Activated naive CD8-positive, alpha-beta T cell treated with anti-CD3 and anti-CD28 coated beads, Interleukin-2, amount 10 ng/mL, durations not matched to agents 7 days and 5 days (primary cell): Measurements from ENCODE around the gene ZMYM3. TPM values are rescaled to one million over a fixed set of nuclear protein-coding genes. Genes with fewer than 3 reads are reported as not detected.
A peak's percentile ranks its signal among the peaks of the same experiment; 100 is the strongest.

Source experiments
- ATAC-seq: fragments of 150-1000 bp; cut with Tn5 transposase; one replicate; pipeline ENCODE4 v1.10.0; 2021; ENCODE audit warnings: low read depth, moderate library complexity
- POLR2A ChIA-PET: fragments of 350-600 bp; sonication (Branson Sonifier 250); formaldehyde crosslinking; loops from one replicate; lab custom pipeline; 2021; ENCODE audit warnings: antibody characterized with exemption; lab: Charles Lee
- DNase-seq: peaks from one replicate; pipeline ENCODE4 v3.0.0; 2021
- H3K27ac Mint-ChIP-seq: one replicate; pipeline ENCODE4 v1.8.0; 2022; ENCODE audit warnings: mild to moderate bottlenecking, mixed read lengths
- H3K27me3 Mint-ChIP-seq: one replicate; pipeline ENCODE4 v1.8.0; 2022; ENCODE audit warnings: mild to moderate bottlenecking, moderate library complexity, mixed read lengths
- H3K36me3 Mint-ChIP-seq: one replicate; pipeline ENCODE4 v1.8.0; 2021; ENCODE audit warnings: mild to moderate bottlenecking, mixed read lengths
- H3K4me1 Mint-ChIP-seq: one replicate; pipeline ENCODE4 v1.8.0; 2021; ENCODE audit warnings: mixed read lengths
- H3K4me3 Mint-ChIP-seq: one replicate; pipeline ENCODE4 v1.8.0; 2022; ENCODE audit warnings: mild to moderate bottlenecking, moderate library complexity, mixed read lengths
- H3K9me3 Mint-ChIP-seq: one replicate; pipeline ENCODE4 v1.8.0; 2021; ENCODE audit warnings: mixed read lengths
- total RNA-seq, 2 experiments: library from RNA; stranded (reverse); gene quantifications; one replicate each; pipeline ENCODE4 v1.2.3, GENCODE V29; 2021

Gene ZMYM3
- total RNA-seq, 2 experiments from 2014 or later, result 38.9 to 39.3 TPM

- Mint-ChIP-seq H3K4me1 (peaks cover 7% of the 10 kb centered on the region), H3K4me3 (no peak overlapping the region), H3K9me3 (no peaks in the 10 kb centered on the region), H3K27me3 (peaks cover 6% of the 10 kb centered on the region), H3K36me3 (no peaks in the 10 kb centered on the region), H3K27ac (peak overlapping the region; percentile 30)
- ATAC-seq (no peak), DNase-seq (no peak)
- POLR2A ChIA-PET, result no interaction called here
Observed at GRCh38 chrX:71216485-71216884, 37.5 kb downstream of the ZMYM3 start.

GRCh38 chrX:71215338-71215912 lies 38.5 kb downstream of the ZMYM3 start:
- no peak overlapping the region for H3K27ac Mint-ChIP-seq

GRCh38 chrX:71214604-71215337 lies 39.2 kb downstream of the ZMYM3 start:
- DNase-seq (no peak), ATAC-seq (no peak)
- H3K36me3 Mint-ChIP-seq, result no peaks in the 10 kb centered on the region
- H3K27ac Mint-ChIP-seq, result no peak overlapping the region
- H3K9me3 Mint-ChIP-seq, result no peaks in the 10 kb centered on the region
- peaks cover 6% of the 10 kb centered on the region for H3K27me3 Mint-ChIP-seq
- no peak overlapping the region for H3K4me3 Mint-ChIP-seq
- H3K4me1 Mint-ChIP-seq, result peaks cover 7% of the 10 kb centered on the region
- POLR2A ChIA-PET, result no interaction called here

More at GRCh38 chrX:71215338-71215912, 38.5 kb downstream of the ZMYM3 start:
- peaks cover 7% of the 10 kb centered on the region for H3K4me1 Mint-ChIP-seq
- no peaks in the 10 kb centered on the region for H3K36me3 Mint-ChIP-seq
- POLR2A ChIA-PET, result no interaction called here
- peaks cover 6% of the 10 kb centered on the region for H3K27me3 Mint-ChIP-seq
- H3K9me3 Mint-ChIP-seq, result no peaks in the 10 kb centered on the region
- no peak for ATAC-seq
- no peak for DNase-seq
- no peak overlapping the region for H3K4me3 Mint-ChIP-seq

- DNase-seq, result no peak
- Mint-ChIP-seq H3K9me3 (no peaks in the 10 kb centered on the region), H3K4me1 (peaks cover 7% of the 10 kb centered on the region), H3K27me3 (peaks cover 6% of the 10 kb centered on the region), H3K27ac (no peak overlapping the region), H3K4me3 (no peak overlapping the region), H3K36me3 (no peaks in the 10 kb centered on the region)
- POLR2A ChIA-PET, result no interaction called here
- ATAC-seq, result no peak
Observed at GRCh38 chrX:71214152-71214551, 39.8 kb downstream of the ZMYM3 start.

GRCh38 chrX:71212536-71212935 lies 41.4 kb downstream of the ZMYM3 start:
- no peaks in the 10 kb centered on the region for H3K36me3 Mint-ChIP-seq
- no peak overlapping the region for H3K4me3 Mint-ChIP-seq
- POLR2A ChIA-PET, result interaction anchor here (0.6 kb wide), 1 partner anchor 42 kb away, joined by 3 read pairs; no protein-coding TSS in a partner anchor
- no peak for ATAC-seq
- H3K9me3 Mint-ChIP-seq, result no peaks in the 10 kb centered on the region
- H3K4me1 Mint-ChIP-seq, result peaks cover 7% of the 10 kb centered on the region
- peaks cover 6% of the 10 kb centered on the region for H3K27me3 Mint-ChIP-seq
- H3K27ac Mint-ChIP-seq, result no peak overlapping the region
- DNase-seq, result no peak

- POLR2A ChIA-PET, result no interaction called here
Observed at GRCh38 chrX:71210816-71211215, 43.1 kb downstream of the ZMYM3 start.

GRCh38 chrX:71199252-71200008 lies 54.5 kb downstream of the ZMYM3 start:
- peak overlapping the region; percentile 30 for H3K27ac Mint-ChIP-seq
- peaks cover 11% of the 10 kb centered on the region for H3K36me3 Mint-ChIP-seq
- no peaks in the 10 kb centered on the region for H3K9me3 Mint-ChIP-seq
- POLR2A ChIA-PET, result no interaction called here
- ATAC-seq (no peak), DNase-seq (no peak)
- no peaks in the 10 kb centered on the region for H3K27me3 Mint-ChIP-seq
- H3K4me3 Mint-ChIP-seq, result no peak overlapping the region
- peaks cover 10% of the 10 kb centered on the region for H3K4me1 Mint-ChIP-seq

More at GRCh38 chrX:71210816-71211215, 43.1 kb downstream of the ZMYM3 start:
- Mint-ChIP-seq H3K9me3 (no peaks in the 10 kb centered on the region), H3K36me3 (no peaks in the 10 kb centered on the region), H3K27ac (no peak overlapping the region), H3K4me3 (no peak overlapping the region), H3K27me3 (peaks cover 6% of the 10 kb centered on the region), H3K4me1 (peaks cover 2% of the 10 kb centered on the region)
- no peak for ATAC-seq
- no peak for DNase-seq

GRCh38 chrX:71198066-71198465 lies 55.9 kb downstream of the ZMYM3 start:
- DNase-seq, result no peak

GRCh38 chrX:71195964-71196649 lies 57.8 kb downstream of the ZMYM3 start:
- peak overlapping the region; percentile 98 for H3K4me3 Mint-ChIP-seq
- H3K36me3 Mint-ChIP-seq, result peaks cover 17% of the 10 kb centered on the region
- no peaks in the 10 kb centered on the region for H3K27me3 Mint-ChIP-seq
- H3K27ac Mint-ChIP-seq, result peak overlapping the region; percentile 96
- peaks cover 17% of the 10 kb centered on the region for H3K4me1 Mint-ChIP-seq
- DNase-seq, result no peak
- H3K9me3 Mint-ChIP-seq, result no peaks in the 10 kb centered on the region
- POLR2A ChIA-PET, result interaction anchor here (0.6 to 3.6 kb wide), 9 partner anchors 11 to 338 kb away, joined by 3 to 48 read pairs (median 4); partner anchors contain the start of genes NONO and TAF1
- ATAC-seq, result peak; percentile 68

More at GRCh38 chrX:71198066-71198465, 55.9 kb downstream of the ZMYM3 start:
- Mint-ChIP-seq H3K36me3 (peaks cover 13% of the 10 kb centered on the region), H3K4me1 (peaks cover 10% of the 10 kb centered on the region), H3K27me3 (no peaks in the 10 kb centered on the region), H3K27ac (peak overlapping the region; percentile 95), H3K4me3 (peak overlapping the region; percentile 84), H3K9me3 (no peaks in the 10 kb centered on the region)
- ATAC-seq, result peak; percentile 47
- POLR2A ChIA-PET, result interaction anchor here (1.0 to 3.6 kb wide), 4 partner anchors 17 to 335 kb away, joined by 3 to 48 read pairs (median 18); partner anchors contain the start of genes NONO, OGT and ZMYM3

GRCh38 chrX:71191248-71191647 lies 62.7 kb downstream of the ZMYM3 start:
- H3K9me3 Mint-ChIP-seq, result no peaks in the 10 kb centered on the region
- ATAC-seq, result no peak
- POLR2A ChIA-PET, result no interaction called here
- H3K27ac Mint-ChIP-seq, result peak overlapping the region; percentile 75
- H3K4me3 Mint-ChIP-seq, result peak overlapping the region; percentile 21
- peaks cover 12% of the 10 kb centered on the region for H3K36me3 Mint-ChIP-seq
- H3K27me3 Mint-ChIP-seq, result no peaks in the 10 kb centered on the region
- peaks cover 9% of the 10 kb centered on the region for H3K4me1 Mint-ChIP-seq
- no peak for DNase-seq
